Neural crest cell (in vitro differentiated cells): Measurements from ENCODE around the gene SLC13A3. TPM values are rescaled to one million over a fixed set of nuclear protein-coding genes. Genes with fewer than 3 reads are reported as not detected.
A peak's percentile ranks its signal among the peaks of the same experiment; 100 is the strongest.

Experiments
- DNase-seq: peaks from one replicate; pipeline ENCODE4 v3.0.0; 2021; ENCODE audit warnings: low read depth, mixed read lengths, low spot score
- H3K27ac Mint-ChIP-seq: one replicate; pipeline ENCODE4 v1.8.0; 2021; ENCODE audit warnings: mild to moderate bottlenecking, mixed read lengths; ENCODE audit not compliant: unreplicated experiment
- H3K27me3 Mint-ChIP-seq: 2 replicates; pipeline ENCODE4 v1.8.0; 2021; ENCODE audit warnings: low read depth, mild to moderate bottlenecking, mixed read lengths
- H3K36me3 Mint-ChIP-seq: 2 replicates; pipeline ENCODE4 v1.8.0; 2021; ENCODE audit warnings: low read depth, mild to moderate bottlenecking, mixed read lengths
- H3K4me1 Mint-ChIP-seq: 2 replicates; pipeline ENCODE4 v1.8.0; 2021; ENCODE audit warnings: mixed read lengths
- H3K4me3 Mint-ChIP-seq: one replicate; pipeline ENCODE4 v1.8.0; 2021; ENCODE audit warnings: mild to moderate bottlenecking, mixed read lengths
- H3K9me3 Mint-ChIP-seq: 2 replicates; pipeline ENCODE4 v1.8.0; 2021; ENCODE audit warnings: mixed read lengths
- long read RNA-seq: library from polyadenylated mRNA; unstranded; transcript quantifications from one replicate; pipeline ENCODE4 v2.0.0, GENCODE V29; 2020
- total RNA-seq: library from RNA; stranded (reverse); gene quantifications from 2 replicates; pipeline ENCODE4 v1.2.1, GENCODE V29; 2021
- TF ChIP-seq, protein P1 (sequence below): fragments of 200-600 bp; sonication (generic); conservative IDR thresholded peaks from 2 replicates; pipeline ENCODE4 v1.5.0; 2021; ENCODE audit warnings: antibody characterized with exemption, mild to moderate bottlenecking

Gene SLC13A3, protein sequence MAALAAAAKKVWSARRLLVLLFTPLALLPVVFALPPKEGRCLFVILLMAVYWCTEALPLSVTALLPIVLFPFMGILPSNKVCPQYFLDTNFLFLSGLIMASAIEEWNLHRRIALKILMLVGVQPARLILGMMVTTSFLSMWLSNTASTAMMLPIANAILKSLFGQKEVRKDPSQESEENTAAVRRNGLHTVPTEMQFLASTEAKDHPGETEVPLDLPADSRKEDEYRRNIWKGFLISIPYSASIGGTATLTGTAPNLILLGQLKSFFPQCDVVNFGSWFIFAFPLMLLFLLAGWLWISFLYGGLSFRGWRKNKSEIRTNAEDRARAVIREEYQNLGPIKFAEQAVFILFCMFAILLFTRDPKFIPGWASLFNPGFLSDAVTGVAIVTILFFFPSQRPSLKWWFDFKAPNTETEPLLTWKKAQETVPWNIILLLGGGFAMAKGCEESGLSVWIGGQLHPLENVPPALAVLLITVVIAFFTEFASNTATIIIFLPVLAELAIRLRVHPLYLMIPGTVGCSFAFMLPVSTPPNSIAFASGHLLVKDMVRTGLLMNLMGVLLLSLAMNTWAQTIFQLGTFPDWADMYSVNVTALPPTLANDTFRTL
- 6.1 and 6.7 TPM in 2 replicates for total RNA-seq
- long read RNA-seq, partial matches to known transcripts: 1 of 3 reads
- long read RNA-seq, other reads (novel, unspliced or antisense): 2 of 3 reads

DNA sequence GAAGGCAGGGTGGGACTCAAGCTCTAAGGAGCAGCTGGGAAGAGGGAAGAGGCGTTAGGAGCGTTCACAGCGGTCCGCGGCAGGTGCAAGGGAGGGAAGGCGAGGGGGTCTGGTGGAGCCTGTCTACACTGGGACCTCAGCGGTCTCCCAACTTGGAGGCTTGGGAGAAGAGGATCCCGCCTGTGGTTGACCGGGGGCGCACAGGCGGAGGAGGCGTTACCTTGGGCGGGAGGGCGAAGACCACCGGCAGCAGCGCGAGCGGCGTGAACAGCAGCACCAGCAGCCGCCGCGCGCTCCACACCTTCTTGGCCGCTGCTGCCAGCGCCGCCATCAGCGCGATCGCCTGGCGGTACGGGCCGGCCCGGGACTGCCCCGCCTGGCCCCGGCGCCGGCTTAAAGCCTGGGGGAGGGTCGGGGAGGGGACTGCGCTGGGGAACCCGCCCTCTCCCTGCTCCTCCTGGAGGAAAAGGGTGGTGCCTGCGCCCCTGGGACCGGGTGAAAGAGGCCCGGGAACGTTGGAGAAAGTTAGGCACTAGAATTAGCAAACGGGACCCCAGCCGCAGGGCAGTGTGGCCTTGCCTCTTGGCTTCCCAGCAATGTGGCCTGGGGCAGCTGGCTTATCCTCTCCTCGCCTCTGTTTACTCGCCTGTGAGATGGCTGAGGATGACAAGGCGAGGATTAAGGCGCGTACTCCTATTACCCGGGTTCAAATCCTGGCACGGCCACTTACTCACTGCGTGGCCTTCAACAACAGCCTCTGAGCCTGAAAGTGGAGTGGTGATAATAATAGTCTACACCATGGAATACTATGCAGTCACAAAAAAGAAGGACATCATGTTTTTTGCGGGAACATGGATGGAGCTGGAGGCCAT, at the start of gene SLC13A3:
Gene SLC13A3 (minus strand): TSS at position 369 of the 872 bp plus-strand sequence. CDS start 38 bp downstream, at position 331.
- Mint-ChIP-seq H3K27me3 (peaks cover 15% of the 10 kb centered on the region), H3K36me3 (no peaks in the 10 kb centered on the region), H3K4me3 (peak within 1 kb of the TSS; percentile 42), H3K27ac (no peak within 1 kb of the TSS), H3K4me1 (peaks cover 39% of the 10 kb centered on the region), H3K9me3 (no peaks in the 10 kb centered on the region)
- TF ChIP-seq, protein P1, sequence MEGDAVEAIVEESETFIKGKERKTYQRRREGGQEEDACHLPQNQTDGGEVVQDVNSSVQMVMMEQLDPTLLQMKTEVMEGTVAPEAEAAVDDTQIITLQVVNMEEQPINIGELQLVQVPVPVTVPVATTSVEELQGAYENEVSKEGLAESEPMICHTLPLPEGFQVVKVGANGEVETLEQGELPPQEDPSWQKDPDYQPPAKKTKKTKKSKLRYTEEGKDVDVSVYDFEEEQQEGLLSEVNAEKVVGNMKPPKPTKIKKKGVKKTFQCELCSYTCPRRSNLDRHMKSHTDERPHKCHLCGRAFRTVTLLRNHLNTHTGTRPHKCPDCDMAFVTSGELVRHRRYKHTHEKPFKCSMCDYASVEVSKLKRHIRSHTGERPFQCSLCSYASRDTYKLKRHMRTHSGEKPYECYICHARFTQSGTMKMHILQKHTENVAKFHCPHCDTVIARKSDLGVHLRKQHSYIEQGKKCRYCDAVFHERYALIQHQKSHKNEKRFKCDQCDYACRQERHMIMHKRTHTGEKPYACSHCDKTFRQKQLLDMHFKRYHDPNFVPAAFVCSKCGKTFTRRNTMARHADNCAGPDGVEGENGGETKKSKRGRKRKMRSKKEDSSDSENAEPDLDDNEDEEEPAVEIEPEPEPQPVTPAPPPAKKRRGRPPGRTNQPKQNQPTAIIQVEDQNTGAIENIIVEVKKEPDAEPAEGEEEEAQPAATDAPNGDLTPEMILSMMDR: no peak
- no peak for DNase-seq

DNA sequence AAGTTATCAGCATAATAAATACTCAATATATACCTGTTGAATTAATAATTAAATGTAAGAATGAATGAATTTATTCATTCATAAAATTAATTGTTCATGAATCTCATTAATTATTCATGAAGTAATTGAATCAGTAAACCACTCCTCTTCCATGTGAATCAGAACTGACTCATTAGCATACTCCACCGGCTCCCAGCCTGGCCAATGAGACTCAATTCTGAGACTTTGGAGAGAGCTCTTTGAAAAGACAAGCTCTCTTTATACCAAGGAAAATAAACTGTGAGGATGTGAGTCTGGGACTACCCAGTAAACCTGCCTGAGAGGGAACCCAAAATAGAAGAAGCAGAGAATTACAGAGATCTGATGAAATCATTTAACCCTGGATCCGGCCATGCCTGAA, 49.8 kb upstream of the SLC13A3 start:
- peaks cover 4% of the 10 kb centered on the region for H3K9me3 Mint-ChIP-seq
- peaks cover 60% of the 10 kb centered on the region for H3K4me1 Mint-ChIP-seq
- H3K36me3 Mint-ChIP-seq: no peaks in the 10 kb centered on the region
- TF ChIP-seq, protein P1: no peak
- no peak overlapping the region for H3K27ac Mint-ChIP-seq
- H3K4me3 Mint-ChIP-seq: no peak overlapping the region
- DNase-seq: no peak
- H3K27me3 Mint-ChIP-seq: no peaks in the 10 kb centered on the region

DNA sequence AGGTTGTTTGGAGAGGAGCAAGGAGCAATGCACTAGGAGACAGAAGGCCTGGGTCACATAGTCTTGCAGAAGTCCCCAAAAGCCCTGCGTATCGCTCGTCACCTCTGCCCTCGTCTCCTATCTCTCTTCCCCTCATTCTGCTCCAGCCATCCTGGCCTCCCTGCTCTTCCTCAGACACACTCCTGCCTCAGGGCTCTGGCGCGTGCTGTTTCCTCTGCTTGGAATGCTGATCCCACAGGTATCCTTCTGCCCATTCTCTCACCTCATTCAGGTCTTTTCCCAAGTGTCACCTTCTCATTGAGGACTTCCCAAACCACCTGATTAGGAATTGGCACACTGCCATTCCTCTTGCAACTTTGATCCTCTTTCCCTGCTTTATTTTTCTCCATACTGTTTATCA, 49.2 kb upstream of the SLC13A3 start:
- DNase-seq: no peak
- Mint-ChIP-seq H3K4me3 (no peak overlapping the region), H3K9me3 (peaks cover 7% of the 10 kb centered on the region), H3K36me3 (no peaks in the 10 kb centered on the region), H3K27ac (no peak overlapping the region), H3K4me1 (peaks cover 65% of the 10 kb centered on the region), H3K27me3 (no peaks in the 10 kb centered on the region)
- TF ChIP-seq, protein P1: no peak

DNA sequence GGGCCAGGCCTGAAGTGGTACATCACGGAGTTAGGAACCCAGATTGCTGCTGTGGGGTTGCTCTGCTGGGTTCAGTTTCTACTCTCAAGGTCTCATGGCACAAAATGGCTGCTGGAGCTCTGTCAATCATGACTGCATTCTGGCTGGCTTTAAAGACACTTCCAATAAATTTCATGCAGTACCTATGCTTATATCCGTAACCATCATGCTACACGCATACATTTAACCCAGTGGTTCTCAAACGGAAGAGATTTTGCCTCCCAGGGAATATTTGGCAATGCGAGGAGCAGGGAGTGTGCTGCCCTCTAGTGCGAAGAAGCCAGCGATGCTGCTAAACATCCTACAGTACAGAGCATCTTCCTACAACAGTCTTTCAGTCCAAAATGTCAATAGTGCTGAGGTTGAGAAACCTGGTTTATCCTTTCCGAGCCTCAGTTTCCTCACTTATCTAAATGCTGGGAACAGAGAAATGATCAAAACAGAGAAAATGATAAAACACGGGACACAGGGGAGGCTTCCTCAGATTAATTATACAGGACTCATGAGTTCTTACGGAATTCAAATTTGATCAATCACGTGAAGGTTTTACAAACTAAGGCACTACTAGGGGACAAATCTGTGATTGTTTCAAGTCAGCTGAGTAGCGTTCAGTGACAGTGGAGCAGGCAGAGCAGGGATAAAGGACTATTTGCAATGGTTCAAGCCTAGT, 48.5 kb upstream of the SLC13A3 start:
- Mint-ChIP-seq H3K9me3 (peaks cover 7% of the 10 kb centered on the region), H3K27ac (no peak overlapping the region), H3K4me3 (peak overlapping the region; percentile 11), H3K4me1 (peaks cover 62% of the 10 kb centered on the region), H3K27me3 (no peaks in the 10 kb centered on the region), H3K36me3 (no peaks in the 10 kb centered on the region)
- no peak for DNase-seq
- TF ChIP-seq, protein P1: peak; percentile 76

DNA sequence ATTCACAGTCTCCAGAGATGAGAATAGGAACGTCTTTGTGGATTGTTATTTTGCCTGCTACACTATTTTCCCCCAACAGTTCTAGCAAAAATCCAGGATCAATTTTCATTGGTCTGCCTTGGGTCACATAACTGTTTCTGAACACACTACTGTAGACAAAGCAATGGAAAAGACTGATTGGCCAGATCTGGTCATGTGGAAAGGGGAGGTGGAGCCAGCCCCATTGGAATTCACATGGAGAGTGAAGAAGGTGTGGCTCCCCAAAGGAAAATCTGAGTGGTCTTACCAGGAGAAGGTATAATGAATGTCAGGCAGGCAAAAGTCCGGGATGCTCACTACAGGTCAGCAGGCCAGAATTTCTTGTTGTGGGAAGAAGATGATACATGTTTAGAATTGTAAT, 47.5 kb upstream of the SLC13A3 start:
- Mint-ChIP-seq H3K27ac (no peak overlapping the region), H3K4me1 (peaks cover 63% of the 10 kb centered on the region), H3K27me3 (no peaks in the 10 kb centered on the region), H3K9me3 (peaks cover 10% of the 10 kb centered on the region), H3K4me3 (no peak overlapping the region), H3K36me3 (no peaks in the 10 kb centered on the region)
- TF ChIP-seq, protein P1: no peak
- DNase-seq: no peak
